Parietal lobe (tissue), 1 donor: ENCODE results near the gene GZMA. TPM values are rescaled to one million over a fixed set of nuclear protein-coding genes. Genes with fewer than 3 reads are reported as not detected.

Experiments used
- total RNA-seq: library from RNA; depleted of rRNA; stranded (reverse); fragments of >200 nt; gene quantifications from one replicate; pipeline ENCODE4 v1.2.3, GENCODE V29; 2014

The GZMA gene
- total RNA-seq = not detected

DNA sequence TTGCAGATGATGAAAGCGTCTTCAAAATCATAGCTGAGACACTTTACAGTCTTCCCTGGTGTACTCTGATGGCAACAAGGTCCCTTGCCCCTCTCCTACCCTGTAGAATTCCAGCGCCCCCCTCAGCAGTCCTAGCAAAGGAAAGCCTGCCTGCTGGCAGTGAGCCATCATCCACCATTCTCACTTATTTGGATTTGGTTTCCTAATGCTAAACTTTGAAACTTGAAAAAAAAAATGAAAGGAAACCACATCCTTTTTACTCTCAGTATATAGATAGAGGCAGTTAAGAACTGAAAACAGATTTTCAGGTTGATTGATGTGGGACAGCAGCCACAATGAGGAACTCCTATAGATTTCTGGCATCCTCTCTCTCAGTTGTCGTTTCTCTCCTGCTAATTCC is at the start of gene GZMA:
GZMA (plus strand) TSS at position 299 of the 400 bp plus-strand sequence; CDS start at position 336, 37 bp downstream.

Other genes with a start within 250 kb of the GZMA start
- not detected for gene ESM1, start 117.1 kb upstream of the GZMA start, total RNA-seq
- gene GZMK, start 78.4 kb upstream of the GZMA start, total RNA-seq = not detected
- 0.63 TPM for gene GPX8, start 57.5 kb downstream of the GZMA start, total RNA-seq
- 0.31 TPM for gene CDC20B, start 70.5 kb downstream of the GZMA start, total RNA-seq
- gene MCIDAS, start 124.7 kb downstream of the GZMA start, total RNA-seq = not detected
- gene CCNO, start 131.0 kb downstream of the GZMA start, total RNA-seq = not detected
- 51.0 TPM for gene DHX29, start 205.0 kb downstream of the GZMA start, total RNA-seq
- 118 TPM for gene MTREX, start 205.3 kb downstream of the GZMA start, total RNA-seq